Left forelimb (tissue), 1 donor: ENCODE measurements around the gene RAB8A.

ENCODE experiments used
- DNase-seq: peaks from one replicate; pipeline ENCODE4 v3.0.0-alpha.2; 2018; ENCODE audit warnings: low spot score

RAB8A gene

DNA sequence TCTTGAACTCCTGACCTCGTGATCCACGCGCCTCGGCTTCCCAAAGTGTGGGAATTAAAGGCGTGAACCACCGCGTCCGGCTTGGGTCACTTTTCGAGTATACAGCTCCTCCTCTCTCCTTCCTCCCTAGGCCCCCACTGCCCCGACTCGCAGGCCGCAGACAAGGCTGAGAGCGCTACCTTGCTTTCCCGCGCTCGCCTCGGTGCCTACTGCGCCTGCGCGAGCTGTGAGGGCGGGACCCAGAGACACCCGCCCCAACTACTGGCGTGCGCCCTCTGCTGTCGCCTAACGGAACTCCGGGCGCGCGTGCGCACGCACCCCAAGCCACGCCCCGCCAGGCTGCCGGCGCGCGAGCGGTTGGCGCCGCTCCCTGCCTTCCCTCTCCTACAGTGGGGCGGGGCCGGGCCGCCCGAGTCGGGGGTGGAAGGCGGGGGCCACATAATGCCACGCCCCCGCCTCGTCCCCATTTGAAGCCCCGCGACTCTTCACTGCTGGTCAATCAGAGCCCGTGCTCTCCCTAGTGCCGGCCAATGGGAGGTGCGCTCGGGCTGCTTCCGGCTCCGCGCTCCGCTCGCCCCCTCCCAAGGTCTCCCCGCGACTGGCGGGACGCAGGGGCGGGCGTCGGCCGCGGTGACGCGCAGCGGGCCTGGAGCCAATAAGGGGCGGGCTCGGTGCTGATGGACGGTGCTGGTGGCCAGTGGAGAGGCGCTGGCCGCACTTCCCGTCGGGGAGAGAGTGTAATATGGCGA is at the start of gene RAB8A:
Gene RAB8A, plus strand, starts transcription at position 730 of the 749 bp plus-strand sequence. Its CDS starts 13 bp downstream, at position 743.
- DNase-seq = peak; percentile 100

DNA sequence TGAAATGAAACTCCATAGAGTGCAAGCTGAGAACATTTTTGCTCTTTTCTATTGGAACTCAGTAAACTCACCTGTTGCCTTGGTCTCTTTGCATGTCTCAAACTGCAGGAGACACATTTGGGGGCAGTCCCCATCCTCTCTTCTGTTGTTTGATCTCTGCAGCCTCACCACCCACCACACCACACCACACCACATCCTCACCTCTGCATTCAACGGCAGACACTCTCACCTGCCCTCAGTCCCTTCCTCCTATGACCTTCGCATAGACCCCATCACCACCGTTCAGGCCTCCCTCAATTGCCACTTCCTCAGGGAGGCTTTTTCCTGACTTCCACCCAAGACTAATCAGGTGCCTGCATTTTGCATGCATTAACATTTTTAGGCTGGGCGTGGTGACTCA is 49.7 kb upstream of the RAB8A start:
- no peak for DNase-seq

DNA sequence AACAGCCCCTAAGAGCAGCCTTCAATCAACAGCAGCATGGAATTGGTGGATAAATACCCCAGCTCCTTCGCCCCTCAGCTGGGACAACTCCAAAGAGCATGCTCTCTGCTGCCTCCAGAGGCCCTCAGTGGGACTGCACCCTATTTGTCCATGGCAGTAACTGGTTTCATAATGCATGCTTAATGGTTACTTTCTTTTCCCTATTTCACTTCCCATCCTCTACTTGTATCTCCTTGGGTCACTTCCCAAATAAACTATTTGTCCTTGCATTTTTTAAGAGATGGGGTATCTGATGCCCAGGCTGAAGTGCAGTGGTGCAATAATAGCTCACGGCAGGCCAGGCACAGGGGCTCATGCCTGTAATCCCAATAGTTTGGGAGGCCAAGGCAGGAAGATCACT is 48.9 kb upstream of the RAB8A start:
- no peak for DNase-seq

DNA sequence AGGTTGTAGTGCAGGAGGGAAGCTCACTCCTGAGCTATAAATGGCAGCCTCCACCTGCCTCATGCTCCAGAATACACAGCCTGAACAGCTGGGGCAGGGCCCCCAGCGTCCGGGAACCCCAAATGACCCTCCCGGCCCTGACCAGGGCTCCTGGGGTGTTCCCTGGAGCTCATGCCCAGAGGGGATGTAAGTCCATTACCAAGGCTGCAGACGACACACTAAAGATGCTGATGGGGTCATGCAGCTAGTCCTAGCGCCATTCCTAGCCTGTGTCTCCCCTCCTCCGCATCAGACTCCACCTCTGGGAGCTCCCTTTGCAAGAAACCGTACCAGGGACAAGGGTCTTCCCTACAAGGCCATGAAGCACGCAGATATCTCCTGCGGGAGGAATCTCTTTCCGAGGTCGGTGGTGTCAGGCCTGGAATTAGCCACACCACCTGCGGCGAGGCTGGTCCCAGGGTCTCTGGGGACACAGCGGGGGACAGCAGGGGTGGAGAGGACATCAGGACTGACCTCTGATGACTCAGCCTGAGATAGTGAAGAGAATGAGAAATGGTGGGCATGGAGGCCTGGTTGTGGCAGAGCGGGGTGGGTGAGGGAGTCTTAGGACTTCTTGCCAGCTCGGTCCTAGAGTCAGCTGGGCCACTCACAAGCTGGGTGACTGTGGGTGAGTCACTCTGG is 47.3 kb upstream of the RAB8A start:
- DNase-seq = no peak

DNA sequence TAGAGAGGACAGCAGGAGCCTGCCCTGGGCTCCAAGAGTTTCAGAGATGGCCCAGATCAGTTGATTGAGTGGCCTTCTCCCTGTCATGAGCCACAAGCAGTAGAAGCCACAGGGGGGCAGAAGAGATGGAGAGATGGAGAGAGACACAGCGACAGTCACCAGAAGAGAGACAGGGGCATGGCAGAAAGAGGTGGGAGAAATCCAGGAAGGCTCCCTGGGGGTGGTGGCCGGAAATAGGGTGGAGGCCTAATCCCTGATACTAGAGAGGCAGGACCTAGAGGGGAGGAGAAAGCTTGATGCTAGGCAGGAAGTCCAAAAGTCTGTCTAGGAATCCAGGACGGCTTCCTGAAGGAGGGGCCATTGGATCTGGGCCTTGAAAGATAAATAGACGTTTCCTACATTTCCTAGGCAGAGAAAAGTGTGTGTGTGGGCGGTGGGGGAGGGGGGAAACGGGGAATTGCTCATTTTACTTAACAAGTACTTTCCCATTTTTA is 45.0 kb upstream of the RAB8A start:
- DNase-seq = no peak

DNA sequence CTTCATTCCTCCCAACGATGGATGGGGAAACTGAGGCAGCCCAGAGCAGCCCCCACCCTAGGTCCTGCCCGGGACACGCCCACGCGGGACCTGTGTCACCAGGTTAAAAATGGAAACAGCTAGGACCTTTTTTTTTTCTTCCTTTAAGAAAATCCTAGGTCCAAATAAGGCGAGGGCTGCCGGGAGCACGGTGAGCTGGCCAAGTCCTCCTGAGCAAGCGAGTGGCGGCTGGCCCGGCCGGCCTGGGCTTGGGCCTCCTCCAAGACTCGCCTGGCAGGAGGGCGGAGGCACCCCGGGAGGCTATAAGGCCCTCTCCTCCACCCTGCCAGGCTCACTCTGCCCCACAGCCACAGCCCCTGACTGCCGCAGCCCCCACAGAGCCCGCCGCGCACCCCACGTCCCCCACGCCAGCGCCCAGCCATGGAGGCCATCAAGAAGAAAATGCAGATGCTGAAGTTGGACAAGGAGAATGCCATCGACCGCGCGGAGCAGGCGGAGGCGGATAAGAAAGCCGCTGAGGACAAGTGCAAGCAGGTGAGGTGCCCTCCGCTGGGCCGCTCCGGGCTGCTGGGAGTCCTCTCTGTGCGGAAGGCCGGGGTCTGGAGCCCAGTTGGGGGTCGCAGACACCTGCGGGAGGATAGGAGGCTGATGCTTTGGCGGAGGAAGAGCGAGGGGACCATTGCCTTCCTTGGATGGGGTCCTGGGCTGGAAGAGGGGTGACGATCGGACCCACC is 44.3 kb upstream of the RAB8A start:
- DNase-seq = no peak

DNA sequence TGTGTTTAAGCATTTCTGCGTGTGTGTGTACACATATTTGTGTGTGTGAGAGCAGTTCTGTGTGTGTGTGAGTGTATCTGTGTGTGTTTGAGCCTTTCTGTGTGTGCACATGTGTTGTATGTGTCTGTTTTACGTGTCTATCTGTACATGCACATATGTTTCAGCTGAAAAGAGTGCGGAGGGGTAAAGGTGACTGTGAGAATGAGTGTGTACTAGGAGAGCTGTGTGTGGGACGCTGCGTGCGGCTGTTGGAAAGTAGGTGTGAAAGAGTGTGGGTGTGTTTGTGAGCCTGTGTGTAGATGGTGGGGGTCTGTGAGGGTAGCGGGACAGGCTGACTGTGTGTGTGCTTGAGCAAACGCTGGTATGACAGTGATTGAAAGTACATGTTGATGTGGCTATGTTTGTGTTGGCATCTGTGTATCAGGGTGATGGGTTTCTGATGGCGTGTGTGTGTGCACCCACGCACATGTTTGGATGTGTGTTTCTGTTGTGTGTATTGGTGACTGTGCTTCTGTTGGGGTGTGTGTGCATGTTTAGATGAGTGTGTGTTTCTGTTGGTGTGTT is 42.9 kb upstream of the RAB8A start:
- no peak for DNase-seq

DNA sequence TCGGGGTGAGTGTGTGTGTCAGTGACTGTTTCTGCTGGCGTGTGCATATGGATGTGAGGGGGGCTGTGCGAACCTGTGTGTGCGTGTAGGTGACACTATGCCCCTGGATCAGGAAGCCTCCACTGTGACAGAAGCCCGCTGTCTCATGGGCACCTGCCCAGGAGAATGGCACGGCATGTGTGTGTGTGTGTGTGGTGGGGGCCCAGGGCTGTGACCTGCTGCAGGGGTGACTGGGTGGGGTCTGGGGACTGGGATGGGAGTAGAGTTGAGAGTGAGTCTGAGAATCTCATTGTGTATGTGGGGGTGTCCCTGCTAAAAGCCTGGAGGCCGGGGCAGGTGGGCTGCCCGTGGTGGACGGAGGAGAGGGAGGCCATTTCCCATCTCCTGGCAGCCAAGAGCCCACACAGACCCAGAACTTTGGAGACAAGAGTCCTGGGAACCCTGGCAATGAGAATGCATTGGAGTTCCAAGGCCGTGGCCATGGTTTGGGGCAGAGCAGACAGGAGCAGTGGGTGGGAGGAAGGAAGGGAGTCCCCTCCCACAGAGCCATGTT is 41.8 kb upstream of the RAB8A start:
- DNase-seq = no peak

DNA sequence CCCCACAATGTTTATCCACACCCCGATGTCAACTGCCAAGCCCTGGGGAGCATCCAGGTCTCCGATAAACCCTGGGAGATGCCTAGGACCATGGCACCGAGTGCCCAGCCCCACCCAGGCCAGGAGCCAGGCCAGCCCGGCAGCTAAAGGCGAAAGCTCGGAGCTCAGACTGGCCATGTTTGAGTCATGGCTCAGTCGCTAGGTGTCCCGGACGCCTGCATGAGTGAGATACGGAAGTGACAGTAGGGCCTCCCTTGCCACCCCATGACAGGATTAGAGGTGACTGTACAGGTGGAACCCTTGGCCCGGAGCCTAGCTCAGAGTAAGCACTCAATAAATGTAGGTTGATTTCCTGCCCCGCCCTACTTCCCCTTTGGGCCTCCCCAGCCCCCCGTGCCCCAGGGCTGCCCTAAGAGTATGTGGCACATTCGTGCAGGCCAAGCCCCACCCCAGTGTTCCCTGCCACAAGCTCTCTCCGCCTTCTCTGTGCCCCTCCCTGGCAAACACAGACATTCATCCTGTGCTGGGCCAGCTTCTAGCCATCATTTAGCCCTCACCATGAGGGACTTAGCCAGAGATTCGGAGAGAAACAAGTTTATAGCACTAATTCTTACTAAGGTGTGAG is 41.2 kb upstream of the RAB8A start:
- peak; percentile 54 for DNase-seq

DNA sequence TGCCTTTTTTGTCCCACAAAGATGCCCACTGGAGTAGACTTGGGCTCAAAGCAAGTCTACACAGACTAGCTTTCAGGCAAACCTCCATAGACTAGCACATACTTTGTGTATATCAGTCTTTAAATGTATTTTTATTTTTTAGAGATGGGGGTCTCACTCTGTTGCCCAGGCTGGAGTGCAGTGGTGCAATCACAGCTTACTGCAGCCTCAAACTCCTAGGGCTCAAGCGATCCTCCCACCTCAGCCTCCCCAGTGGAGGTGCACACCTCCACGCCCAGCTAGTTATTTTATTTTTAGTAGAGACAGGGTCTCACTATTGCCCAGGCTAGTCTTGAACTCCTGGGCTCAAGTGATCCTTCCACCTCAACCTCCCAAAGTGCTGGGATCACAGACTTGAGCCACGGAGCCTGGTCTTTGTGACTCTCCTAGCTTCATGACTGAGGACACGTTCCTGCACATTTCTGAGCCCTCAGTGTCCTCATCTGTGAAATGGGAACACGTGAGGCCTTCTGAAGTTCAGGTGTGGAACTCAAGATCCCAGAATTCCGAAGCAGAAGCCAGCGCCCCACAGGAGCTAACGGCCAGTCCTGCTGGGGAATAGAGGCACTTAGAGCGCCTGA is 40.5 kb upstream of the RAB8A start:
- DNase-seq = peak; percentile 15

DNA sequence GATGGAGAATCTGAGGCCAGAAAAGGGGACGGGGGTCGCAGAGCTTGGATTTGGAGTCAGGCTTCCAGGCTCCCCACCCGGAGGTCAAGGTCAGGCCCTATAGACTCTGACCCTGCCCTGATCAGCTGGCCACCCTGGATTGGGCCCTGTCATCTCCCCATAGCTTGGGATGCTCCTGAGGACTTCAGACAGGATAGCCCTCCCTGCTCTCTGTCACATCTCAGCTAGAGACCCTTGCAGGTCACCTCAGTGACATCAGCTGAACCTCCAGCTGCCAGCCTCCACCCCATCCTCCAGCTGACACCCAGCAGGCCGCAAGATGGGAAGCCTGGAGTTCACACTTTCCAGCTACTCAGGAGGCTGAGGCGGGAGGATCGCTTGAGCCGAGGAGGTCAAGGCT is 38.2 kb upstream of the RAB8A start:
- DNase-seq = peak; percentile 44

DNA sequence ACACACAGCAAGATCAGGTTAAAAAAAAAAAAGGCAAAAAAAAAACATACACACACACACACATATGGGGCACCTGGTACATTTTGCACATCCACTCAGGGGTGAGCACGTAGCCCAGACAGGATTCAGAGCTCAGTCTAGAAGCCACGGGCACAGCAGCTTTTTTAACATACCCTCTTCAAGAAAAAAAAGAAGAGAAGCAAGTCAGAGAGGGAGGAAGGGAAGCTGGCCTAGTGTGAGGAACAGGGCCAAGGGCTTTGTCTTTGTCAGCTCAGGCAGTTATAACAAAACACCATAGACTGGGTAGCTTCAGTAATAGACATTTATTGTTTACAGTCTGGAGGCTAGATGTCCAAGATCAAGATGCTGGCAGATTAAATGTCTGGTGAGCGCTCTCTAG is 37.7 kb upstream of the RAB8A start:
- DNase-seq = peak; percentile 60

DNA sequence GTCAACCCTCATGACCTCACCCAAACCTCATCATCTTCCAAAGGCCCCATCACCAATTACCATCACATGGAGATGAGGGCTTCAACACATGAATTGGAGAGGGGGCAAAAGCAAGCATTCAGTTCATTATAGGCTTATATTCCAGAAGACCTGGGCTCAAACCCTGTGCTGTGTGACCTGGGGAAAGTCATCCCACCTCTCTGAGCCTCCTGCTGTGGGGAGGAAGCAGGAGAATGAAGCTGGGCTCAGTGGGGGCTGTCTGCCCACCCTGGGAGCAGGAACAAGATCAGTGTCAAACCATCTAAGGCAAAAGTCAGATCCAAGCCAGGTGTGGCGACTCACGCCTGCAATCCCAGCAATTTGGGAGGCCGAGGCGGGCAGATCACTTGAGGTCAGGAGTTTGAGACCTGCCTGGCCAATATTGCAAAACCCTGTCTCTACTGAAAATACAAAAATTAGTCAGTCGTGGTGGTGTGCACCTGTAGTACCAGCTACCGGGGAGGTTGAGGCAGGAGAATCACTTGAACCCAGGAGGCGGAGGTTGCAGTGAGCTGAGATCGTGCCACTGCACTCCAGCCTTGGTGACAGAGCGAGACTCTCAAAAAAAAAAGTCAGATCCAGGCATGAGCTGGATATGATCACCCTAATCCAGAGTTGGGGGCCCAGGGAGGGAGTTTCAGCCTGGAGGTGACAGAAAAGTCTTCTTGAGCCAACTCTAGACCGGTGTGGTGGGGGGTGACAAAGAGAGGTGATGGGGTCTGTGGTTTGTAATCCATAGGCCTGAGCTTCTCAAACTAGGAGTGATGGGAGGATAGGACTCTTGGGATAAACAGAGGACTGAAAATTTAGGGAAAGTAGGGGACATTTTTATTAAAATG is 37.0 kb upstream of the RAB8A start:
- no peak for DNase-seq

DNA sequence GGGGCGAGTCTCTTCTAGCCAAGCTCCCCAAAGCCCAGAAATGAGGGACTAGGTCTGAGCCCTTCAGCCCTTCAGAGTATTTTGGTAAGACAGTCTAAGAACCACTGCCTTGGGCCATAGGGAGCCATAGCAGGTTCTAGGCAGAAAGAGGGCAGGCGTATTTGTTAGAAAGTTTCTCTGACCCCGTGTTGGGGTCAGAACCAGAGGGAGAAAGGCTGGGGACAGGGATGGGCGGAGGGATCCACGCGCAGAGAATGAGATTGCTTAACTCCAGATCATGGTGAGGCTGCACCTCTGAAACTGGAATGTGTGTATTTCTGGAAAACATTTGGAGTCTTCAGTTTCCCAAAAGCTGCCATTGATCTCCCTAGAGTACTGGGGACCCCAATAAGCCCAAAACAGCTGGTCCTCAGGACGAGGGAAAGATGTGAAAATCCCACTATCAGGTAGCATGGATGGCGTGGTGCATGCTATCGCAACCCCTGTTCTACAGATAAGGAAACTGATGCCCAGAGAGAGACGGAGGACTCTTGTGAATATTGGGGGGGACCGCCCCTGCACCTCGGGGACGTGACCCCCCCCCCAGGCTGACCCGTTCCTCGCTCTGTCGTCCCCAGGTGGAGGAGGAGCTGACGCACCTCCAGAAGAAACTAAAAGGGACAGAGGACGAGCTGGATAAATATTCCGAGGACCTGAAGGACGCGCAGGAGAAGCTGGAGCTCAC is 36.1 kb upstream of the RAB8A start:
- DNase-seq = no peak

DNA sequence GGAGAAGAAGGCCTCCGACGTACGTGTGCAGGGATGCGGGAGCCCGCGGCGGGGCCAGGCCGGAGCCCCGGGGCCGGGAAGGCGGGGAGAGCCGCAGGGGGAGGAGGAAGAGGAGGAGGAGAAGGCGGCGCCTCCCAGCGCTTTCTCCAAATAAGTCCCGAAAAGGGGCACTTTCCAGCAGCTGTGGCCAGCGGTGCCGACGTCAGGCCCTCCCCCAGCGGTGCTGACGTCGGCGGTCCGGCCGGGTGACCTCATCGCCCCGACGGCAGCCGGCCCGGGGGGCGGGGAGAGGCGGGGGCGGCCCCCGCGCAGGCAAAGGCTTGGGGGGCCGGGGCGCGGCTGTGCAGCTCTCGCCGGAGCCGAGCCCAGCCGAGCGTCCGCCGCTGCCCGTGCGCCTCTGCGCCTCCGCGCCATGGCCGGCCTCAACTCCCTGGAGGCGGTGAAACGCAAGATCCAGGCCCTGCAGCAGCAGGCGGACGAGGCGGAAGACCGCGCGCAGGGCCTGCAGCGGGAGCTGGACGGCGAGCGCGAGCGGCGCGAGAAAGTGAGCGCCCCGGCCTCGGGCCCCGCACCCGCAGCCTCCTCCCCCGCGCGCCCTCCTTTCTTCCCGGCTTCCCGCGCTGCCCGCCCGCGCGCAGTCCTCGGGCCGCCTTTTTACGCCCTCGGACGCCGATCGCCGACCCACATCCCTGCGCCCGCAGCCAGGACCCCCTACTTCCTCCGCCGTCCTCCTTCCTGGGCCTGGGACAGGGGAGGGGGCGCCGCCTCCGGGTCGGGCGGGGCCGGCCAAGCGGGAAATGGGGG is 35.3 kb upstream of the RAB8A start, which contains the start of gene TPM4:
Gene TPM4, plus strand, starts transcription at position 342 of the 804 bp plus-strand sequence. Its CDS starts 71 bp downstream, at position 413.
- peak; percentile 95 for DNase-seq

DNA sequence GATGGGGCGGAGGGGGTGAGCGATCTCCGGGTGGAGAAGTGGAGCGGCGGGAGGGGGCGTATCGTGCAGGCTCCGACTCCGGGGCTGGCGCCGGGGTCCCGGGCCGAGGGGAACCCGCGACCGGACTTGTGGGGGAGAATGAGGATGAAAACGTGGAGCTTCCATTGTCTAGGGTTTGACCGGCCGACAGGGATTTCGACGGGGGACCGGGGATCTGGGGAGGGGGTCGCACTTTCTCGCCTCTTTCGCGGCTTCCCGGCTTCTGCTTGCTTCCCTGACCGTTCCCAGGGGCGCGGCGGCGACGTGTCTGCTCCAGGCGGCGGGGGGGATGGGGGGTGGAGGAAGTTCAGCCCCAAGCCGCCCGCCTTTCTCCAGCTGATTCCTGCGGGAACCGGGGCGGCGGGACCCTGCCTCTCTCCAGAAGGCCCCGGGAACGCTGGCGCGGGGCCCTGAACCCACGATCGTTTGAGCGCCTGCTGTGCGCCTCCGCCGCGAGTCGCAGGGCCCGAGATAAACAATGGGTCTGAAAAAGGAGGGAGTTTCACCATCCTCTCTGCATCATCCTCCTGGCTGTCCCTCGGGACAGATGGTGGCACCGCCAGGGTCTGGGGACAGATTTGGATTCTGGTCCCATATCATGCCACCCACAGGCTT is 34.6 kb upstream of the RAB8A start:
- DNase-seq = no peak

DNA sequence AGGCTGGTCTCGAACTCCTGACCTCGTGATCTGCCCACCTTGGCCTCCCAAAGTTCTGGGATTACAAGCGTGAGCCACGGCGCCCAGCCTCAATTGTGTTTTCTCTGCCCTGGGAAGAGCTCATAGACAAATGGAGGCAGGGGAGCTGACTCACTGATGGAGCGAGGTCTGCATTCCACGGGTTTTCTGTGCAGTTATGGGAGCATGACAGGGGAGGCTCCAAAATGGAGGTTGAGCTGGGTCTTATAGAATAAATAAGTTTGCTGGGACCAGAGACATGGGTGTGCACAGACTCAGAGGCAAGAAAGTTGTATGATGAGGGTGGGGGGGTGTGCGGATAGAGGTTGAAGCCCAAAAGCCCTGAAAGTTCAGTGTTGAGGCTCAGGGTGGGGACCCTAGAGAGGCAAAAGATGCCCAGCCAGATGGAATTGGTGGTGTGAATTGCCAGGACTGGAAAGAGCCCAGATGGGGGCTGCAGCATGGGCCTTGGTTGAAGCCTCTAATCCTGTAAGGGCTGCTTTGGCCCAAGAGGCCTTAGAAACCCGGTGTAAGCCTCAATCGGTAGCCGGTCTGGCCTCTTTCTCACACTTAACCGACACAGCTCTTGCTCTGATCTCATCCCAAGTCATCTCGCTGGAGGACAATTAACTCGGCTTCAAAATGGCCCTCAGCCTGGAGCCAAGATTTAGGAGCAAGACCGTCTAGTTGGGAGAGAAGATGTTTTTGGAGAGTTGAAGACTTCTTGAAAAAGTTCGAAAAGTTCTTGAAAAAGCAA is 33.5 kb upstream of the RAB8A start:
- peak; percentile 84 for DNase-seq
